ENCODE data around the gene RIT2.

The RIT2 gene

DNA sequence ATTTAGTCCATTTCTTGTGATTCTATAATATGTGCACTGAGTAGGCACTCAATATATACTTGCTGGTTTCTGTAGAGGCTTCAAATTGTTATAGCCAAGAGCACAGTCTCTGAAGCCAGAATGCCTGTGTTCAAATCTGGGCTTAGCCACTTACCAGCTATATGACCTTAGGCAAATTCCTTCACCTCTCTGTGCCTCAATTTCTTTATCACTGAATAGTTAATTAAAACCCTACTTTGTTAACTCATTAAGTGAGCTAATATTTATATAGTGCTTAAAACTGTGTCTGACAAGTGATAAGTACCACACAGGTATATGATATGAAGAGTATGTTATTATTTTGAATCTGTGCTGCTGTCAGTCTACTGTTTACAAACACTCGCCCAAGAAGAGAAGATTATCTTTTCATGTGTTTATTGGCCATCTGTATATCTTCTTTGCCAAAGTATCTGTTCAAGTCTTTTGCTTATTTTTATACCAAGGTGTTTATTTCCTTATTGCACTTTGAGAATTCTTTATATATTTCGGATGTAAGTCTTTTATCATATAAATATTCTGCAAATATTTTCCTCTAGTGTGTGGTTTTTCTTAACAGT is 1.3 kb upstream of the RIT2 start:
- Mint-ChIP-seq H3K27ac (no peak overlapping the region), H3K4me1 (no peaks in the 10 kb centered on the region), H3K4me3 (no peak overlapping the region), H3K27me3 (no peaks in the 10 kb centered on the region), H3K9me3 (no peaks in the 10 kb centered on the region)
- DNase-seq (no peak), ATAC-seq (no peak)

- DNase-seq (no peak), ATAC-seq (no peak)
- no peak overlapping the region for H3K27ac Mint-ChIP-seq
- no peaks in the 10 kb centered on the region for H3K4me1 Mint-ChIP-seq
- H3K27me3 Mint-ChIP-seq = no peaks in the 10 kb centered on the region
- H3K4me3 Mint-ChIP-seq = no peak overlapping the region
- H3K9me3 Mint-ChIP-seq = peaks cover 4 to 5% of the 10 kb centered on the region in 2 donors
Measured at GRCh38 chr18:43113220-43113895, 2.1 kb downstream of the RIT2 start.

- Mint-ChIP-seq H3K27me3 (no peaks in the 10 kb centered on the region), H3K27ac (no peak overlapping the region), H3K4me1 (no peaks in the 10 kb centered on the region), H3K9me3 (peaks cover 6 to 7% of the 10 kb centered on the region in 2 donors), H3K4me3 (no peak overlapping the region)
- ATAC-seq (no peak), DNase-seq (no peak)
Measured at GRCh38 chr18:43108882-43109281, 6.6 kb downstream of the RIT2 start.

GRCh38 chr18:43108469-43108868 is 7.0 kb downstream of the RIT2 start:
- no peaks in the 10 kb centered on the region for H3K4me1 Mint-ChIP-seq
- no peak overlapping the region for H3K4me3 Mint-ChIP-seq
- no peaks in the 10 kb centered on the region for H3K27me3 Mint-ChIP-seq
- H3K27ac Mint-ChIP-seq = no peak overlapping the region
- peaks cover 10 to 11% of the 10 kb centered on the region in 2 donors for H3K9me3 Mint-ChIP-seq
- DNase-seq = no peak
- no peak for ATAC-seq

- H3K27ac Mint-ChIP-seq = no peak overlapping the region
- H3K4me1 Mint-ChIP-seq = no peaks in the 10 kb centered on the region
- H3K9me3 Mint-ChIP-seq = peaks cover 0 to 5% of the 10 kb centered on the region in 2 donors
- no peaks in the 10 kb centered on the region for H3K27me3 Mint-ChIP-seq
- ATAC-seq (no peak), DNase-seq (no peak)
- no peak overlapping the region for H3K4me3 Mint-ChIP-seq
Measured at GRCh38 chr18:43093646-43094045, 21.8 kb downstream of the RIT2 start.

DNA sequence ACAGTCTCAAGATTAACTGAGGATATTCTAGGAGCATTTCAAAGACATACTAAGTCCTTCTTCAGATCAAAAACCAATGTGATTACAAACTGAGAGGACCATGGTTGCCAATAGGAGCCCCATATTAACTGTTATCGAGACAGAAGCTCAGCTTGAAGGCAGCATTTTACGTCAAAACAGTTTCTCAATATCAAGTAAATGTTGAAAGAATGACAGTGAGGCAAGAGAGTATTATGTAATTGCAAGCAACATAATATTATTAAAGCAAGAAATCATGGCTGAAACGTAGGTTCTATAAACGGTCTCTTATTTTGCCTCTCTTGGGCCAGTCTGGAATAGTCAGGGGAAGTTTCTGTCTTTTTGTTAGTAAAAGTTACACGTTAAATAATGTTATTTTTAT is 22.9 kb downstream of the RIT2 start:
- no peaks in the 10 kb centered on the region for H3K27me3 Mint-ChIP-seq
- DNase-seq (no peak), ATAC-seq (no peak)
- H3K4me1 Mint-ChIP-seq = no peaks in the 10 kb centered on the region
- H3K27ac Mint-ChIP-seq = no peak overlapping the region
- no peak overlapping the region for H3K4me3 Mint-ChIP-seq
- peaks cover 0 to 5% of the 10 kb centered on the region in 2 donors for H3K9me3 Mint-ChIP-seq

DNA sequence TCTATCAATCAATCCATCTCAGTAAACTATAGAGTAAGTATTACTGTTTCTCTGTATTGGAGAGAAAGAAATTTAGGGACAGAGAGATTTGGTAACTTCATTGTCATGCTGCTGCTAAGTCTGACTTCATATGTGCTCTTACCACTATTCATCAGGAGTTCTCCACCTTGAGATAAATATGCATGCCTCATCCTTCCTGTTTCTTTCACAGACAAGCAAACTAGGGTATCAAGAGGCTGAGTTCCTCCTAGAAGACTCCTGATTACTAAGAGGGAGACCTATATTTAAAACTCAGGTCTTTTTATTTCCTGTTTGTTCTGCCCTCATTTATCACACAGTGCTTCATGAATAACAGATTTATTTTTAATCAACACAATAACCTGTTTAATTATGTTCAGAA is 34.1 kb downstream of the RIT2 start:
- Mint-ChIP-seq H3K4me1 (no peaks in the 10 kb centered on the region), H3K4me3 (no peak overlapping the region), H3K9me3 (peaks cover 5 to 15% of the 10 kb centered on the region in 2 donors), H3K27ac (no peak overlapping the region), H3K27me3 (no peaks in the 10 kb centered on the region)
- ATAC-seq = no peak
- no peak for DNase-seq

DNA sequence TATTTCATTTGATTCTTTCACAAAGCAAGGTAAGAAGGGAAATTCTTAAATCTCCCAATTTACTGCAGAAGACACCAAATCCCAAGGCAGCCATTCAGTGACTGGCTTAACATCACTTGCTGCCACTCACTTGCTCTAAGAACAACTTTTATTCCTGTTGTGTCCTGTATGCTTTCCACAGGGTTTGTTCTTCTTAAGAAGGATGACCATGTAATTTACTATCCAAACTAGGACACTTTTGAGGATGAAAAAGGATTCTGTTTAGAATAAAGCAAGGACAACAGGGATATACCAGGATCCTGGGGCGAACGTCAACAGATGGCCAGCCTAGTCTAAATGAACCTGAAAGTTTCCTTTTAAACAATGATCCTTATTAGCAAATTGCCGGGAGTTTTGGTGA is 34.8 kb downstream of the RIT2 start:
- Mint-ChIP-seq H3K27ac (no peak overlapping the region), H3K4me3 (no peak overlapping the region), H3K4me1 (no peaks in the 10 kb centered on the region), H3K27me3 (no peaks in the 10 kb centered on the region), H3K9me3 (peaks cover 0 to 8% of the 10 kb centered on the region in 2 donors)
- DNase-seq (no peak), ATAC-seq (no peak)

DNA sequence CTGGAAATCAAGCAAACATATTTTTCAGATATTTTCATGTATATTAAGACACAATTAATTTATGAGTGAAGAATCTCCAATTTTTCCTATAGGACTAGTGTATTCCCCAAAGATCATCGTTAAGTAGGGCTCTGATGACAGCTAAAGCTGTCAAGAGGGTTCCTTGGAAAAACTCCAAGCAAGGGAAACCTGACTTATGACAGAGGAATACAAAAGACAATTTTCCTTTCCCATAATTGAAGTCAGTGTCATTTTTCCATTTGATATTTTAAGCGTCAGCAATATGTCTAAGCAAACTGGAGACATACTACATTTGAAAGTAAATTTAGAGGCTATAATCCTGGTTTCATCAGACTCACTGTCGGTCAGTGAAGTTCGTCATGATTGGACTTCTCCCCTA is 36.1 kb downstream of the RIT2 start:
- DNase-seq (no peak), ATAC-seq (no peak)
- Mint-ChIP-seq H3K27ac (no peak overlapping the region), H3K27me3 (no peaks in the 10 kb centered on the region), H3K9me3 (no peaks in the 10 kb centered on the region), H3K4me3 (no peak overlapping the region), H3K4me1 (no peaks in the 10 kb centered on the region)

DNA sequence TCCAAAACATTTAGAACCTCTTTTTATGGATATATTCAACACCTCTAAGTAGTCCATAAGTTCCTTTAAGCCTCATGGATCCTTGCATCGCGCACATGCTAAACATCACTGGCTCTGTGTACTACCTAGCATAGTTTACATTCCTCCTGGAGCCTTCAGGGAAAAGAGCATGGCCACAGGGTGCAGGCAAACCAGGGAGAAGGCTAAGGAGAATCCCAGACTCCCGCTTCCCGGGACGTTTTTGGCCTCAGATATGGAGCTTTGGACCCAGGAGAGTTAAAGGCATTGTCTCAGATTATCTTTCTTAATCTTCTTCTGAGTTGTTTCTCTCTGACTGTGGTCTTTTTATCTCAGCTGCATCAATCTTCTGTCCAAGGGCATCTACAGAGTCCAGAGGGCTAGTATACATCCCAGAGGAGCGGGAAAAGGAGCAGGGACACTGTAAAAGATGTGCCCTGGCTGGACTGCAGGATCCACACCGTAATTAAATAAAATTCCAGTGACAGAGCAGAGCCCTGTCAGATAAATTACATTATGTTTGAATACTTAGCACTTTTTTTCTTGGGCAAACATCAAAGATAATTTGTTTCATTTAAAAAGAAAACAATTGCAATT is 36.9 kb downstream of the RIT2 start:
- peaks cover 0 to 4% of the 10 kb centered on the region in 2 donors for H3K9me3 Mint-ChIP-seq
- H3K4me1 Mint-ChIP-seq = no peaks in the 10 kb centered on the region
- no peak overlapping the region for H3K4me3 Mint-ChIP-seq
- DNase-seq (no peak), ATAC-seq (no peak)
- H3K27ac Mint-ChIP-seq = no peak overlapping the region
- no peaks in the 10 kb centered on the region for H3K27me3 Mint-ChIP-seq

DNA sequence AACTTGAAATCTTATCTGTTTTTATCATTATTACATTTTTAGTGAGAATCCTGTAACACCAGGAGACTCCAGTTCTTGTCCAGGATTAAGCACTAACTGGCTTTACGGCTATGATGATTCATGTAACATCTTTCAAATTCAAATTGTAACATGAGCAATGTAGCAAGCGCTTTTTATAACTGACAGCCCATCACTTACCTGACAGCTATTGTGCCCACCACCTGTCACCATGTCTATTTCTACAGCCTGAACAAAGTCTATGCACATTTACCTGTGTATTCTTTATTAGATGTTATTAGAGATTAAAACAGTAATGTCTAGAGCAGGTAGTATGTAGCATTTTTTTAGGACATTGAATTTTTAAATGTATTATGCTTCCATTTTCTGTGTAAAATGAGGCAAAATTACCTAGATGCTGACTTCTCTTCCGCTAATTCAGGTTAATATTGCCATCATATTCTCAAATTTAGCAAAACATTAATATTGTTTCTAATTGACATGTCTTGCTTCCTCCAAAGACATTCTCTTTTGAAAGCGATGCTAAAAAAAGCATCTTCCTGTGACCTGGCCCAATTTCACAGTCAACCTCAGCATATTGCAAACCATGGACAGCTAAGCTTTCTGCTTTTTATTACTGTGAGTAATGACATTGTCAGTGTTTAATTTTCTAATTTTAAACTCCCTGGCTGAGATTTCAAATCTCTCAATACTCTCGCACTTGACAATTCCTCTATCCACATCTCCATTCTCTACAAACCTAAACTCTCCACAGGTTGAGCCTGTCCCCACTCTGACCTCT is 37.8 kb downstream of the RIT2 start:
- Mint-ChIP-seq H3K4me1 (no peaks in the 10 kb centered on the region), H3K27ac (no peak overlapping the region), H3K27me3 (no peaks in the 10 kb centered on the region), H3K4me3 (no peak overlapping the region), H3K9me3 (peaks cover 0 to 6% of the 10 kb centered on the region in 2 donors)
- ATAC-seq (no peak), DNase-seq (no peak)

GRCh38 chr18:43073771-43074170 is 41.7 kb downstream of the RIT2 start:
- ATAC-seq (no peak), DNase-seq (no peak)
- H3K9me3 Mint-ChIP-seq = peaks cover 0 to 6% of the 10 kb centered on the region in 2 donors

GRCh38 chr18:43068781-43069180 is 46.7 kb downstream of the RIT2 start:
- DNase-seq = no peak
- no peak overlapping the region for H3K27ac Mint-ChIP-seq
- no peak overlapping the region for H3K4me3 Mint-ChIP-seq
- ATAC-seq = no peak
- H3K9me3 Mint-ChIP-seq = peaks cover 12 to 14% of the 10 kb centered on the region in 2 donors
- H3K4me1 Mint-ChIP-seq = no peaks in the 10 kb centered on the region
- H3K27me3 Mint-ChIP-seq = no peaks in the 10 kb centered on the region

More at GRCh38 chr18:43073771-43074170, 41.7 kb downstream of the RIT2 start:
- Mint-ChIP-seq H3K27ac (no peak overlapping the region), H3K27me3 (no peaks in the 10 kb centered on the region), H3K4me1 (no peaks in the 10 kb centered on the region), H3K4me3 (no peak overlapping the region)

GRCh38 chr18:43067570-43067969 is 47.9 kb downstream of the RIT2 start:
- Mint-ChIP-seq H3K4me3 (no peak overlapping the region), H3K27me3 (no peaks in the 10 kb centered on the region), H3K9me3 (peaks cover 8 to 14% of the 10 kb centered on the region in 2 donors), H3K4me1 (no peaks in the 10 kb centered on the region), H3K27ac (no peak overlapping the region)
- ATAC-seq (no peak), DNase-seq (no peak)

GRCh38 chr18:43061816-43062215 is 53.7 kb downstream of the RIT2 start:
- peaks cover 10 to 12% of the 10 kb centered on the region in 2 donors for H3K9me3 Mint-ChIP-seq

GRCh38 chr18:43061318-43061717 is 54.2 kb downstream of the RIT2 start:
- no peak for DNase-seq
- peaks cover 5 to 7% of the 10 kb centered on the region in 2 donors for H3K9me3 Mint-ChIP-seq
- ATAC-seq = no peak
- H3K27me3 Mint-ChIP-seq = no peaks in the 10 kb centered on the region
- no peak overlapping the region for H3K27ac Mint-ChIP-seq
- H3K4me3 Mint-ChIP-seq = no peak overlapping the region
- no peaks in the 10 kb centered on the region for H3K4me1 Mint-ChIP-seq

More at GRCh38 chr18:43061816-43062215, 53.7 kb downstream of the RIT2 start:
- H3K27me3 Mint-ChIP-seq = no peaks in the 10 kb centered on the region
- H3K27ac Mint-ChIP-seq = no peak overlapping the region
- no peak for DNase-seq
- no peak for ATAC-seq
- H3K4me3 Mint-ChIP-seq = no peak overlapping the region
- H3K4me1 Mint-ChIP-seq = no peaks in the 10 kb centered on the region
